ENCODE results near the gene MYRIP.

- no peak for TF ChIP-seq TAF1 (IDR thresholded peaks at IDR 0.05; ENCODE audit: borderline replicate concordance, low read depth, low read length)
- TF ChIP-seq NBN (IDR thresholded peaks at IDR 0.05) = no peak
- no peak for TF ChIP-seq HDAC6 (IDR thresholded peaks at IDR 0.05; ENCODE audit: unreplicated experiment)
- TF ChIP-seq CTCF (IDR thresholded peaks at IDR 0.05 in 2 of 3, conservative IDR thresholded peaks at IDR 0.05 in 1 of 3; ENCODE audit: control insufficient read depth in 2 of 3, extremely low read depth in 1 of 3, insufficient read depth in 1 of 3, low read depth in 3 of 3, low read length in 3 of 3) = no peak
- no peak for TF ChIP-seq POLR2A (IDR thresholded peaks at IDR 0.05; ENCODE audit: low read depth, low read length)
- no peak for TF ChIP-seq MXI1 (IDR thresholded peaks at IDR 0.05; ENCODE audit: low read depth, low read length)
- TF ChIP-seq E2F4 (IDR thresholded peaks at IDR 0.05; ENCODE audit: low read depth, low read length) = no peak
- TF ChIP-seq CHD2 (IDR thresholded peaks at IDR 0.05; ENCODE audit: borderline replicate concordance, low read depth, low read length) = no peak
- TF ChIP-seq TCF3 (IDR thresholded peaks at IDR 0.05; ENCODE audit: borderline replicate concordance, insufficient read depth, low read depth, low read length) = no peak
- TF ChIP-seq ZNF24 (IDR thresholded peaks at IDR 0.05) = no peak
- no peak for TF ChIP-seq ZNF384 (IDR thresholded peaks at IDR 0.05; ENCODE audit: borderline replicate concordance, low read depth, low read length)
- TF ChIP-seq RAD21 (IDR thresholded peaks at IDR 0.05; ENCODE audit: insufficient read depth, low read depth, low read length) = no peak
Observed at GRCh38 chr3:40281995-40282394, 472.6 kb downstream of the MYRIP start.

Measured in GM12878 (cell line).